ENCODE measurements around the gene CAMTA1. TPM values are rescaled to one million over a fixed set of nuclear protein-coding genes. Genes with fewer than 3 reads are reported as not detected.

Gene CAMTA1
- total and polyA plus RNA-seq, 4 donors: 18.0 to 93.5 (median 35.8) TPM

DNA sequence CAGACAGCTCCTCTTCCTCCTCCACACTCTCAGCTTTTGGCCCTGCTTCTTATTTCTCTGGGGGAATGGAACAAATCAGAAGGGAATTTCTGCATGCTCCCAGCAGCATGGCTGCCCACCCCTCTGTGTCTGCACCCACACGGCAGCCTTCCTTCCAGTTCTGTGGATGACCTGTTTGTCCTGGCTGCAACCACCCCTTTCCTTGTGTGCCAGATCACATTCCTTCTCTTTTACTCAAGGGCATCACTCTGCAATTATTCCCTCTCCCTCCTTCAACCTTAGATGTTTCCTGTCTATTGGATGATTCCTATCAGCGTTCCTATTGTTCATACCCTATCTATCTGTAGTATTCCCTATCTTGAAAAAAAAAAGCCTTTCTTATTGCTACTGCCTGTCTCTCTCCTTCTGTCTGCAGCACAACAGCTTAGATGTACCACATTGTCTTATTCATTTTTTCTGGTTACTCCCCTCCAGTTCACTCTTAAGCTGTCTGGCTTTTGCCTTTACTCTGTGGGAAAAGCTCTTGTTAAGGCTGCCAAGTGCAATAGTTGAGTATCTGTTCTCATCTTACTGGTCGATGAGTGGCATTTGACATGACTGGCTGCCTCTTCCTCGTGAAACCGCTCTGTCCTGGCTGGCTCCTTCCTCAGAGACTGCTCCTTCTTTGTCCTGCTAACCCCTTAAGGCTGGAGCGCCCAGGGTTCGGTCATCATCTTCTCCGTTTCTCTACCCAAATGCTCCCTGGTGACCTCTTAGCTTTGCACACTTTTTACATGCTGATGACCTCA lies 351.1 kb downstream of the CAMTA1 start:
- no peaks in the 10 kb centered on the region for H3K36me3 ChIP-seq (ENCODE audit: control insufficient read depth in 4 of 4, insufficient read depth in 3 of 4, low read depth in 1 of 4, low read length in 3 of 4)
- TF ChIP-seq FOXA2 (IDR thresholded peaks at IDR 0.05) (no peak), NR2F2 (IDR thresholded peaks at IDR 0.05) (no peak), FOXA1 (IDR thresholded peaks at IDR 0.05) (no peak), SP1 (IDR thresholded peaks at IDR 0.05) (no peak), GABPA (IDR thresholded peaks at IDR 0.05 in 1 of 2, conservative IDR thresholded peaks at IDR 0.05 in 1 of 2) (no peak), HNF4G (IDR thresholded peaks at IDR 0.05) (no peak), EGR1 (IDR thresholded peaks at IDR 0.05; ENCODE audit: low read depth in 2 of 2) (no peak), YY1 (IDR thresholded peaks at IDR 0.05) (no peak), RXRA (IDR thresholded peaks at IDR 0.05) (no peak), RAD21 (IDR thresholded peaks at IDR 0.05) (no peak), TAF1 (conservative IDR thresholded peaks at IDR 0.05) (no peak), HNF4A (conservative IDR thresholded peaks at IDR 0.05) (no peak), JUND (IDR thresholded peaks at IDR 0.05) (no peak)
- TF ChIP-seq, protein P1, sequence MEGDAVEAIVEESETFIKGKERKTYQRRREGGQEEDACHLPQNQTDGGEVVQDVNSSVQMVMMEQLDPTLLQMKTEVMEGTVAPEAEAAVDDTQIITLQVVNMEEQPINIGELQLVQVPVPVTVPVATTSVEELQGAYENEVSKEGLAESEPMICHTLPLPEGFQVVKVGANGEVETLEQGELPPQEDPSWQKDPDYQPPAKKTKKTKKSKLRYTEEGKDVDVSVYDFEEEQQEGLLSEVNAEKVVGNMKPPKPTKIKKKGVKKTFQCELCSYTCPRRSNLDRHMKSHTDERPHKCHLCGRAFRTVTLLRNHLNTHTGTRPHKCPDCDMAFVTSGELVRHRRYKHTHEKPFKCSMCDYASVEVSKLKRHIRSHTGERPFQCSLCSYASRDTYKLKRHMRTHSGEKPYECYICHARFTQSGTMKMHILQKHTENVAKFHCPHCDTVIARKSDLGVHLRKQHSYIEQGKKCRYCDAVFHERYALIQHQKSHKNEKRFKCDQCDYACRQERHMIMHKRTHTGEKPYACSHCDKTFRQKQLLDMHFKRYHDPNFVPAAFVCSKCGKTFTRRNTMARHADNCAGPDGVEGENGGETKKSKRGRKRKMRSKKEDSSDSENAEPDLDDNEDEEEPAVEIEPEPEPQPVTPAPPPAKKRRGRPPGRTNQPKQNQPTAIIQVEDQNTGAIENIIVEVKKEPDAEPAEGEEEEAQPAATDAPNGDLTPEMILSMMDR (IDR thresholded peaks at IDR 0.05; ENCODE audit: low read depth, low read length, missing input control): no peak
- TF ChIP-seq, protein P2, sequence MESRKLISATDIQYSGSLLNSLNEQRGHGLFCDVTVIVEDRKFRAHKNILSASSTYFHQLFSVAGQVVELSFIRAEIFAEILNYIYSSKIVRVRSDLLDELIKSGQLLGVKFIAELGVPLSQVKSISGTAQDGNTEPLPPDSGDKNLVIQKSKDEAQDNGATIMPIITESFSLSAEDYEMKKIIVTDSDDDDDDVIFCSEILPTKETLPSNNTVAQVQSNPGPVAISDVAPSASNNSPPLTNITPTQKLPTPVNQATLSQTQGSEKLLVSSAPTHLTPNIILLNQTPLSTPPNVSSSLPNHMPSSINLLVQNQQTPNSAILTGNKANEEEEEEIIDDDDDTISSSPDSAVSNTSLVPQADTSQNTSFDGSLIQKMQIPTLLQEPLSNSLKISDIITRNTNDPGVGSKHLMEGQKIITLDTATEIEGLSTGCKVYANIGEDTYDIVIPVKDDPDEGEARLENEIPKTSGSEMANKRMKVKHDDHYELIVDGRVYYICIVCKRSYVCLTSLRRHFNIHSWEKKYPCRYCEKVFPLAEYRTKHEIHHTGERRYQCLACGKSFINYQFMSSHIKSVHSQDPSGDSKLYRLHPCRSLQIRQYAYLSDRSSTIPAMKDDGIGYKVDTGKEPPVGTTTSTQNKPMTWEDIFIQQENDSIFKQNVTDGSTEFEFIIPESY (IDR thresholded peaks at IDR 0.05): no peak
- TF ChIP-seq, protein P3, sequence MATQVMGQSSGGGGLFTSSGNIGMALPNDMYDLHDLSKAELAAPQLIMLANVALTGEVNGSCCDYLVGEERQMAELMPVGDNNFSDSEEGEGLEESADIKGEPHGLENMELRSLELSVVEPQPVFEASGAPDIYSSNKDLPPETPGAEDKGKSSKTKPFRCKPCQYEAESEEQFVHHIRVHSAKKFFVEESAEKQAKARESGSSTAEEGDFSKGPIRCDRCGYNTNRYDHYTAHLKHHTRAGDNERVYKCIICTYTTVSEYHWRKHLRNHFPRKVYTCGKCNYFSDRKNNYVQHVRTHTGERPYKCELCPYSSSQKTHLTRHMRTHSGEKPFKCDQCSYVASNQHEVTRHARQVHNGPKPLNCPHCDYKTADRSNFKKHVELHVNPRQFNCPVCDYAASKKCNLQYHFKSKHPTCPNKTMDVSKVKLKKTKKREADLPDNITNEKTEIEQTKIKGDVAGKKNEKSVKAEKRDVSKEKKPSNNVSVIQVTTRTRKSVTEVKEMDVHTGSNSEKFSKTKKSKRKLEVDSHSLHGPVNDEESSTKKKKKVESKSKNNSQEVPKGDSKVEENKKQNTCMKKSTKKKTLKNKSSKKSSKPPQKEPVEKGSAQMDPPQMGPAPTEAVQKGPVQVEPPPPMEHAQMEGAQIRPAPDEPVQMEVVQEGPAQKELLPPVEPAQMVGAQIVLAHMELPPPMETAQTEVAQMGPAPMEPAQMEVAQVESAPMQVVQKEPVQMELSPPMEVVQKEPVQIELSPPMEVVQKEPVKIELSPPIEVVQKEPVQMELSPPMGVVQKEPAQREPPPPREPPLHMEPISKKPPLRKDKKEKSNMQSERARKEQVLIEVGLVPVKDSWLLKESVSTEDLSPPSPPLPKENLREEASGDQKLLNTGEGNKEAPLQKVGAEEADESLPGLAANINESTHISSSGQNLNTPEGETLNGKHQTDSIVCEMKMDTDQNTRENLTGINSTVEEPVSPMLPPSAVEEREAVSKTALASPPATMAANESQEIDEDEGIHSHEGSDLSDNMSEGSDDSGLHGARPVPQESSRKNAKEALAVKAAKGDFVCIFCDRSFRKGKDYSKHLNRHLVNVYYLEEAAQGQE (IDR thresholded peaks at IDR 0.05): no peak
- TF ChIP-seq, protein P4, sequence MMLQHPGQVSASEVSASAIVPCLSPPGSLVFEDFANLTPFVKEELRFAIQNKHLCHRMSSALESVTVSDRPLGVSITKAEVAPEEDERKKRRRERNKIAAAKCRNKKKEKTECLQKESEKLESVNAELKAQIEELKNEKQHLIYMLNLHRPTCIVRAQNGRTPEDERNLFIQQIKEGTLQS (IDR thresholded peaks at IDR 0.05): no peak
- TF ChIP-seq, protein P5, sequence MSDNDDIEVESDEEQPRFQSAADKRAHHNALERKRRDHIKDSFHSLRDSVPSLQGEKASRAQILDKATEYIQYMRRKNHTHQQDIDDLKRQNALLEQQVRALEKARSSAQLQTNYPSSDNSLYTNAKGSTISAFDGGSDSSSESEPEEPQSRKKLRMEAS (IDR thresholded peaks at IDR 0.05): no peak
- H3K9me3 ChIP-seq (ENCODE audit: control insufficient read depth in 4 of 4, low read length in 3 of 4): no peaks in the 10 kb centered on the region
- DNase-seq (ENCODE audit: low spot score): no peak
- no peaks in the 10 kb centered on the region for H3K27me3 ChIP-seq (ENCODE audit: control insufficient read depth in 4 of 4, insufficient read depth in 4 of 4, low read length in 3 of 4)
- WGBS: 90% methylated on average over 8 of the region's 8 CpGs
- H3K27ac ChIP-seq (ENCODE audit: low read depth in 1 of 2, low read length in 2 of 2): no peak overlapping the region
- no peak overlapping the region for H3K4me3 ChIP-seq (ENCODE audit: low read depth in 1 of 3, low read length in 3 of 3)
- no peak overlapping the region for H3K9ac ChIP-seq (ENCODE audit: low read depth in 1 of 2, low read length in 2 of 2)
- H3K4me1 ChIP-seq (ENCODE audit: control insufficient read depth in 4 of 4, insufficient read depth in 4 of 4, low read length in 3 of 4): no peaks in the 10 kb centered on the region

Measured in liver (tissue), 9 donors.